Hindlimb muscle (tissue), 1 donor: ENCODE measurements around the gene LONRF3. TPM values are rescaled to one million over a fixed set of nuclear protein-coding genes. Genes with fewer than 3 reads are reported as not detected.

Experiments used
- DNase-seq: peaks from one replicate; pipeline ENCODE4 v3.0.0-alpha.2; 2013
- polyA plus RNA-seq: library from polyadenylated mRNA; unstranded; fragments of 120-200 nt; gene quantifications from one replicate; pipeline ENCODE4 v1.2.1, GENCODE V29; 2013; ENCODE audit not compliant: insufficient read length

Gene LONRF3
- polyA plus RNA-seq, 1 donor = 3.0 TPM

DNA sequence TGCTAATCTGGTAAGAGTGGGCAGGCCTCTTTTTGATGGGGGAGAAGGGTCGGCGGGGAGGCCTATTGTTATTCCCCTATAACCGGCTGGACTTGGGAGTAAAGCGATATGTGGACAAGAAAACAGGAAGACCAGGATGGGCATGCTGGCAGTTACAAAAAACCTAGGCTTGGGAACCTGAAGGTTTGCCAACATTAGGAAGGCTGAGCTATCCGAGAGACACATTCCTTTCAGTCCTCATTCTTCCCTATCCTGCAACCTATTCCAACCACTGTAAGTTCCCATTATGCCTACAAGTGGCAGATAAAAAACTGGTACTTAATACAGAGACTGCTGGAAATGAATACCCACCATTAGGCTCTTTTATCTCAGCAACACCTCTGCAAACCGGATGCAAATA, 66.0 kb downstream of the LONRF3 start:
- no peak for DNase-seq

DNA sequence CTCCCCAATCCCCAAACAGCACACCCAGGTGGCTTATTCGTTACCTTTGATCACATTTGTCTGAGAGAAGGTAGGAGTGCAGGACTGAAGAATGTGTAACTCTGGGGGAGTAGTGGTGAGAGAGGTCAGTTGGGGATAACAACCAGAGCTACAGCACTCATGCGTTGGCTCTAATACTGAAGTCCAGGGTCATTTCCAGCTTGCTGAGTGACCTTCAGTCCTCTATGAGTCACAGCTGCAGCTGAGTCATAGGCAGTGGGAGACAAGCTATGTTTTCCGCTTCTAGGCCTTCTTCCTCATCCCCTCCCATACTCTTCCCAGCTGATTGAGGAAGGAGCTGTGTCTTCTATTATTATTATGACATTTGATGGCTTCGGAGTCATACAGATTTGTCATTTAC, 66.8 kb downstream of the LONRF3 start:
- no peak for DNase-seq

DNA sequence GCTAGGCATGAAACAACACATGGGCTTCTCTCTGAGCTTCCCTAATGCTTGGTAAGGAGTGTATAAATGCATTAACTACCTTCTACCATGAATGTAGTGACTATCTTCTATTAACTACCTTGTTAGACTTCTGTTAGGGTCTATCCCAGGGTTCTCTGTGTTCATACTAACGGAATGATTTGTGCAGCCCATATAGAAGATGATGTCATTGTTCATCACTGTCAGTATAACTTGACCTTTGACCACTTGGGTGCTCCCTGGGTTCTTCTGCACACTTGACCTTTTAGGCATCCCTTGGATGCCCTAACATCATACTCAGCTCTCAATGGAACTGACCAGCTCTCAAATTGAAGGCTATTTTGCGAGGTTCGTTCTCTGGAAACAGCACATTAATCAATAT, 67.6 kb downstream of the LONRF3 start:
- DNase-seq = no peak

DNA sequence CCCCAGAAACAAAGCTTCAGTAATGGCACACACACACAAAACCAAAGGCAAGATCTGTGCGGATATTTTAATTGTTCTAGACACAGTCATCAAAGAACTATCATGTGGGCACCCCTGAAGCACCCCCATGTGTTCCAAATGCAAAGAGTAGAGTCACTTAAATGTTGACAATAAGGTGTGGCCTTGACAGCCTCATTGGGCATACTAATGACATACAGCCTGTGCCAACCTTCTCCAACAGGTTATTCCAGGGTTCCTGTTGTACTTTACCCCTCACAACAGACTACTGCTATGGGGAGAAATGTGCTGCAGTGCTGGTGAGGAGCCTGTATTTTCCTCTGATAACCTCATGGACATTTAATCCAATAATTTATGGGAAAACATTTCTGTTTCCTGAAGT, 68.6 kb downstream of the LONRF3 start:
- DNase-seq = no peak

DNA sequence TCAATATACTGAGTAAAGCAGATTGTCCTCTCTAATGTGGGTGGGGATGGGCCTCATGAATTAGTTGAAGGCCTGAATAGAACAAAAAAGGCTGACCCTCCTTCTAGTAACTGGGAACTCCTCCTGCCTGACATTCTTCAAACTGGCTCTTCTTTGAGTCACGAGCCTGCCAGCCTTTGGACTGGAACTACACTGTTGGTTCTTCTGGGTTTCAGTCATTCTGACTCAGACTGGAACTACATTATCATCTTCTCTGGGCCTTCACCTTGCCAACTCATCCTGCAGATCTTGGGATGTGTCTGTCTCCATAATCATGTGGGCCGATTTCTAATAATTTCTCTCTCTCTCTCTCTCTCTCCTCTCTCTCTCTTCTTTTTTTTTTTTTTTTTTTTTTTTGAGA, 71.5 kb downstream of the LONRF3 start:
- DNase-seq = no peak

DNA sequence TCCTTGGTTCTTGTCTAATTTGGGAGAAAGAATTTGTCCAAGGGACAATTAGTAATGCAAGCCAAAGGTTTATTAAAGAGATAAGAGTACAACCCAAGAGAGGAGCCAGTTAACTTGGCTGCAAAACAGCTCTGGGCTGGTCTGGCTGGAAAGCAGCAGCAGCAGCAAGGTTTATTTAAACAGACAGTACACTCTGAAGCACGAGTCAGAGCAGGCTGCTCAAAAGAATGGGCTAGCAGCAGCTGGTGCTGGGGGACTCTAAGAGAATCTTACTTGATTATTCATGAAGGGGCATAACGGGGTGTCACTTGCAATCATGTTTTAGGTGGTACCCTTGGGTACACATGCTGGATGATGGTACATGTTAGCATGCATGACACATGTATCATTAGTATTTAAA, 81.3 kb downstream of the LONRF3 start:
- DNase-seq = no peak

DNA sequence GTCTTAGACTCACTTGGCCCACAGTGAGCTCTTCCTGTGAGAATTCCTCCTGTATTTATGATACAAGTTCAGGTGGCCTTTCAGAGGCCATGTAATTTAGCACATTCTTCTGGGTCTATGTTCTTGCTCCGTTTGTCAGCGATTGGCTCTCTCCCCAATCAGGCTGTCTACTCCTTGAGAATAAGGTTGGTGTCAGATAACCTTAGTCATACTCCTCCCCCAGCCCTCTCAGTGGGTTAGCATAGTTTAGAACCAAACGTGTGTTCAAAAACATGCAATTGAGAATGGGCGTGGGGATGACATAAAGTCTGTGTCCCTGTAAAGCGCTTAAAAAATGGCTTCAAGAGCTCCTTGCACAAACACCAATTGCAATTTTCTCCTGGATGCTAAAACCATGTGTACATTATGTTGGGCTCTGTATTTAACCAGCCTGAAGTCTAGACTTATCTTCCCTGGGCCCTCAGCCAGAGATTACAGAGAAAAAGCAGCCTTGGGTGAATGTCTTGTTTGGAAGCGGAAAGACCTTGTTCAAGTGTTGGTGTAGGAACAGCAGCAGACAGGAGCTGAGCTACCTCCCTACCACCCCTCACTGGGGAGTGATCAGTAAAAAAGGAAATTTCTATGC, 88.4 kb downstream of the LONRF3 start:
- no peak for DNase-seq

DNA sequence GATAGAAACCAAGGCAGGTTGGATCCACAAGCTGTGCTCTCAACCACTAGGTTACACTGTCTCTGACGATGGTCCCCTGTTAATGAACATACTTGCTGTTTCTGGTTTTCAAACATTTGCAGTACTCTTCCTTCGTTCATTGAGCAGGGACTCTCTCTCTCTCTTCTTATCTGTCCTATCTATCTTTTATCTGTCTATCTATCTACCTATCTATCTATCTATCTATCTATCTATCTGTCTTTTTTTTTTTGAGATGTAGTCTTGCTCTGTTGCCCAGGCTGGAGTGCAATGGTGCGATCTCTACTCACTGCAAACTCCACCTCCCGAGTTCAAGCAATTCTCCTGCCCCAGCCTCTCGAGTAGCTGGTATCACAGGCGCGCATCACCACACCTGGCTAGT, 89.0 kb downstream of the LONRF3 start:
- DNase-seq = no peak

DNA sequence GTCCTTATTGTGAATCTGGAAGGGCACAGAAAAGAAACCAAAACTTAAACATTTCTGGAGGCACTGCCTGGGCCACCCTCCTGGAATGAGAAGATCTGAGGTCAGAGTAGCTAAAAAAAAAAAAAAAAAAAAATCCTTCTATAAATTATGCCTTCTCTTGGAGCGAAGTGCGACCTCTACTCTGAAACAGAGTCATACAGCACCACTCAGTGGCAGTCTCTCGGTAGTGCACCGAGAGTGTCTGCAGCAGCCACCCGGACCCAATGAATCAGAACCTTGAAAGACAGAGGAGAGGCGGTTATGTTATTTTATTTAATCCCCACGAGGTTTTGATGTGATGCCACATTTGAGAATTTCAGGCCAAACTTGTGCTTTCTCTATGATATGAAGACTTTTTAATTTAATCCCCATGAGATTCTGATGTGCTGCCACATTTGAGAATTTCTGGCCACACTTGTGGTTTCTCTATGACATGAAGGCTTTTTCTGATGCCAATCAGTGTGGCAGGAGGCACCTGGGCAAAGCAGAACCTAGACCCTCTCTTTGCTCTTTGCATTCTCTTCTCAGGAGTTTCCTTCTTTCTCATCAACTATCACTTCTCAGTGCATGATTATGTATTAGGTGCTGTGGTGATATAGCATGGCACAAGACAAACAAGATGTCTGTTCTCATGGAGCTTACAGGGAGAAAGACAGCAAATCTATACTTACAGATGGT, 92.8 kb downstream of the LONRF3 start:
- peak; percentile 25 for DNase-seq

Other genes starting within 250 kb of the LONRF3 start
- 35.8 TPM for gene IL13RA1, start 247.0 kb upstream of the LONRF3 start, polyA plus RNA-seq
- 0.27 TPM for gene ZCCHC12, start 150.8 kb upstream of the LONRF3 start, polyA plus RNA-seq
- gene CT47C1, start 98.4 kb downstream of the LONRF3 start, polyA plus RNA-seq = not detected
- 0.12 TPM for gene KIAA1210, start 153.2 kb downstream of the LONRF3 start, polyA plus RNA-seq